22Rv1 (cell line): Measurements from ENCODE around the gene SLC25A13.
"Not testable (repeated sequence)": the region's sequence is repeated elsewhere in the genome, so short reads cannot be mapped to it uniquely, and the experiment has no call there.

Experiments
- H3K27ac ChIP-seq: fragments of 450-650 bp; 2 replicates; pipeline ENCODE4 v1.5.1; 2017
- ZFX ChIP-seq: fragments of 450-650 bp; IDR thresholded peaks from 2 replicates; pipeline ENCODE4 v1.6.1; 2017; ENCODE audit warnings: antibody characterized with exemption, borderline replicate concordance
- TF ChIP-seq, protein P1 (sequence below): fragments of 450-650 bp; IDR thresholded peaks from 2 replicates; pipeline ENCODE4 v1.5.1; 2017; ENCODE audit warnings: mild to moderate bottlenecking

SLC25A13 gene

DNA sequence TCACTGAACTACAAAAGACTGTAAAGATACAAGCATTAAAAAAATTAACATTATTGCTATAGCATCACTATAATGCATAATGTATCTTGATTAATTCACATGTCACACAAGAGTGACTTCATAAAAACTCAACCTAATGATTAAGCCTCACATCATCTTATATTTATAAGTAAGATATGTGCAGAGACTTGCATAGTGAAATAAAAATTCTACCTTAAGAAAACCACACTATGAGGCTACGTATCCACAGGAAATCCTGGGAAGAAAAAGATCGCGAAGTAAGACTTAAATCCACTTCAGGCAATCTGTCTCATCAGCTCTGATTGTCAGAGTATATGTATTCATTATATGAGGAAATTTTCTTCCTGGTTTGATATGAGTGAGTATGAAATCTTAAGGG is 160.0 kb downstream of the SLC25A13 start:
- no peak overlapping the region for H3K27ac ChIP-seq
- TF ChIP-seq, protein P1, sequence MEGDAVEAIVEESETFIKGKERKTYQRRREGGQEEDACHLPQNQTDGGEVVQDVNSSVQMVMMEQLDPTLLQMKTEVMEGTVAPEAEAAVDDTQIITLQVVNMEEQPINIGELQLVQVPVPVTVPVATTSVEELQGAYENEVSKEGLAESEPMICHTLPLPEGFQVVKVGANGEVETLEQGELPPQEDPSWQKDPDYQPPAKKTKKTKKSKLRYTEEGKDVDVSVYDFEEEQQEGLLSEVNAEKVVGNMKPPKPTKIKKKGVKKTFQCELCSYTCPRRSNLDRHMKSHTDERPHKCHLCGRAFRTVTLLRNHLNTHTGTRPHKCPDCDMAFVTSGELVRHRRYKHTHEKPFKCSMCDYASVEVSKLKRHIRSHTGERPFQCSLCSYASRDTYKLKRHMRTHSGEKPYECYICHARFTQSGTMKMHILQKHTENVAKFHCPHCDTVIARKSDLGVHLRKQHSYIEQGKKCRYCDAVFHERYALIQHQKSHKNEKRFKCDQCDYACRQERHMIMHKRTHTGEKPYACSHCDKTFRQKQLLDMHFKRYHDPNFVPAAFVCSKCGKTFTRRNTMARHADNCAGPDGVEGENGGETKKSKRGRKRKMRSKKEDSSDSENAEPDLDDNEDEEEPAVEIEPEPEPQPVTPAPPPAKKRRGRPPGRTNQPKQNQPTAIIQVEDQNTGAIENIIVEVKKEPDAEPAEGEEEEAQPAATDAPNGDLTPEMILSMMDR: no peak
- no peak for TF ChIP-seq ZFX

DNA sequence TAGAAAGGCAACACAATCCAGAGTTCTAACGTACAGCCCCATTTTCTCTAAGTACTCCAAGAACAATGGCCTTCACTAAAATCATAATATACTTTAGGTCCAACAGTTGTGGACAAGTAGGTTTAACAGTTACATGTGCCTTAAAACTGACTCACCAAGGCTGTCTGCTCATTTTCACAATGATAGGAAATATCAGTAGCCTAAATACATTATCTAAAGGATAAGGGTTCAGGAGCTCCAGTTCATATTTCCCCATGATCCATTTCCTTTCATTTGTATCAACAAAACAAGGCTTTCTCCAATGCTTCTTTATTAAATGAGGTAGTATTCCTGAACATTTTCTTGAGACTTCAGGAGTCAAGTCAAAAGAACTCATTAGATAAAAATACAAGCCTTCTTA is 164.0 kb downstream of the SLC25A13 start:
- H3K27ac ChIP-seq: no peak overlapping the region
- no peak for TF ChIP-seq ZFX
- TF ChIP-seq, protein P1: no peak

DNA sequence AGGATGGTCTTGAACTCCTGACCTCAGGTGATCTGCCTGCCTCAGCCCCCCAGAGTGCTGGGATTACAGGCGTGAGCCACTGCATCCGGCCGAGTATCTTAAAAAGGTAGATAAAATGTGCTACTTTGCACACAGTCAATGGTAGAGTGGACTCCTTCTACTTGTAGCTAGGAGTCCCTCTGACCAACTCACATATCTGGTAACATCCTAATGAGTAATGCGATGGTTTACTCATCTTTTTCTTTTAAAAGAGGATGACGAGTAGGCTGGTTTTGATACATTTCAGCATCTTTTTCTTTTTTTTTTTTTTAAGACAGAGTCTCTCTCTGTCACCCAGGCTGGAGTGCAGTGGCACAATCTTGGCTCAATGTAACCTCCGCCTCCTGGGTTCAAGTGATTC is 167.4 kb downstream of the SLC25A13 start:
- H3K27ac ChIP-seq: not testable (repeated sequence)

DNA sequence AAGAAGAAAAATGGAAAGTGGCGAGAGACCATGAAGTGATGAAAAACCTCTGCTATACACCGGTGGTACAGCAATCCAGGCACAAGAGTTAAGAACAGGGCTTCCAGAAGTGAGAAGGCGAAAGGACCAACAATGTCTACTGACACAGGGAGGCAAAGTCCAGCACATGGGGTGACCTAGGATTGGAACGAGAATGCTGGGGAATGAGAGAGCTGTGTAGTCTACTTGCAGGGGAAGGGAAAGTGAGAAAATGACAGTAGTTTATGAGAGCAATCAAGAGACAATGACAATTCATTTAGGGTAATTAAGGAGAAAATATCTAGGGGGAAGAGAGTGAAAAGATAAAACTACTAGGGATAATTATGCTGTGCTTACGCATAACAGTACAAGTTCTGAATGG is 169.2 kb downstream of the SLC25A13 start:
- TF ChIP-seq, protein P1: no peak
- TF ChIP-seq ZFX: no peak
- H3K27ac ChIP-seq: no peak overlapping the region

DNA sequence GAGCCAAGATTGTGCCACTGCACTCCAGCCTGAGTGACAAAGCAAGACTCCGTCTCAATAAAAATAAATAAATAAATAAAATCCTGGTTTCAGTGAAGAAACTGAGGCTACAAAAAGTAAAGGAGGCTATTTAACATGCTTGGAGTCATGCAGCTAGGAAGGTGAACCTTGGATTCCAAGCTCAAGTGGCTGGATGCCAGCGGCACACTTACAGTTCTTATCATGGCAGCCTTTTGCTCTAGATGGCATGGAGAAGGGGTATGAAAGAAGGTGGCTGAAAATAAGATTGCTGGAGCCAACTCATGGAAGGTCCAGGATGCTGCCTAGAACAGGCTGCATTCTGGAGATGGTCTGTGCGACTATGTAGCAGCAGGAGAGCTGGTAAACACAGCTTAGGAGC is 170.0 kb downstream of the SLC25A13 start:
- TF ChIP-seq ZFX: no peak
- TF ChIP-seq, protein P1: no peak
- no peak overlapping the region for H3K27ac ChIP-seq

DNA sequence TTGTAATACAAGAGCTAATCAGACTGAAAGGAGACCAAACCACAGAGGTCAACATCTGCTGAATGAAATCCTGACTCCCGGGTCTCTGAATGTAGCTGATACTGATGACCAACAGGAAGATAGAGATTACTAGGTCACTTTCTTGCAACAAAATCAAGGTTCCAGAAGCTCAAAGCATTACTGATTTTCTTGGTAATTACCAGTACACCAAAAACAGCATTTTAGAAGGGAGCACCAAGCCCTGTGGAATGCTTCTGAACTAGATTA is 177.7 kb downstream of the SLC25A13 start:
- H3K27ac ChIP-seq: no peak overlapping the region
- TF ChIP-seq ZFX: no peak
- TF ChIP-seq, protein P1: no peak

DNA sequence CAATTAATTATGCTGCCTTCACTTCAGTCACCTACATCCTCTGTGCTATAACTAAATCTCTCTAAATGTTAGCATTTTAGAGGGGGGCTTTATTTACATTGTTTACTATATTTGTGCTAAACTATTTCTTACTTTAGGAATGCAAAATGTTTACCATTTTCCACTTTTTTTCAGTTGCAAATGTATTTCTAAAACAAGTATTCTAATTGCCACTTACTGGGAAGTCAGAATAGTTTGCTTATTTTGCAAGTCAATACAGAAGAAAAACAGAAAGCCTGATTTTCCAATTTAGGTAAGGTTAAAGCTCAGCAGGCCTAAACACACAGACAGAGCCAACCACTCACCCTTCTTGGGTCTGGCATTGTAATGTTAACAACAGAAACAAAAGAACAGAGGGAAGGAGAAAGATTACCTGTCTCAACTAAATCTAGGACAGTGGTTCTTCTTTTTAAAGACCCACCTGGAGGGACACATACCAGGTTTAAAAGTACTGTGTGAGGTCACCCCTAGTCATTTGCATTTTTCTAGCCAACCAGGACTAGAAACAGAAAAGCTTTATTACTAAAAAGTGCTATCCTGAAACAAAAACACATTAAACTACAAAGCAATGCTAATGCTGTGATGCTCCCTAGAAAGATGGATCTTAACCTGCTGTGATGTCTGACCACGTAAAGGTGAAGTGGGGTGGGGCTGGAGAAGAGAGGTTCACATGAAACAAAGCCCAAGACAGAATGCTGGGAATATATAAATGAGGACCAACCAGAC is 178.2 kb downstream of the SLC25A13 start:
- no peak for TF ChIP-seq ZFX
- TF ChIP-seq, protein P1: no peak
- no peak overlapping the region for H3K27ac ChIP-seq
